Loucy (cell line): Measurements from ENCODE around the gene CST4.
"Not testable (repeated sequence)": the region's sequence is repeated elsewhere in the genome, so short reads cannot be mapped to it uniquely, and the experiment has no call there.

Source experiments
- H2AFZ ChIP-seq: fragments of 200-600 bp; sonication (generic); 2 replicates; pipeline ENCODE4 v1.6.0; 2016; ENCODE audit warnings: antibody characterized with exemption, mild to moderate bottlenecking, low read length, moderate library complexity
- H3F3A ChIP-seq: fragments of 200-600 bp; 2 replicates; pipeline ENCODE4 v1.6.0; 2016; ENCODE audit warnings: antibody characterized with exemption, low read depth, mild to moderate bottlenecking
- H3K27me3 ChIP-seq: fragments of 200-600 bp; sonication (generic); 2 replicates; pipeline ENCODE4 v1.6.1; 2014; ENCODE audit warnings: low read length, mild to moderate bottlenecking; ENCODE audit not compliant: insufficient read depth, poor library complexity, severe bottlenecking
- H3K36me3 ChIP-seq: fragments of 200-600 bp; sonication (generic); 2 replicates; pipeline ENCODE4 v1.6.1; 2016; ENCODE audit warnings: low read length; ENCODE audit not compliant: insufficient read depth
- H3K4me1 ChIP-seq: fragments of 200-600 bp; sonication (generic); 2 replicates; pipeline ENCODE4 v1.5.1; 2014; ENCODE audit warnings: low read length, mild to moderate bottlenecking; ENCODE audit not compliant: insufficient read depth, poor library complexity, severe bottlenecking
- H3K4me2 ChIP-seq: fragments of 200-600 bp; sonication (generic); 2 replicates; pipeline ENCODE4 v1.6.0; 2014; ENCODE audit warnings: antibody characterized with exemption, low read length, low read depth, mild to moderate bottlenecking; ENCODE audit not compliant: poor library complexity, severe bottlenecking
- H3K4me3 ChIP-seq: fragments of 200-600 bp; sonication (generic); 2 replicates; pipeline ENCODE4 v1.5.1; 2014; ENCODE audit warnings: low read length, mild to moderate bottlenecking, mixed read lengths; ENCODE audit not compliant: poor library complexity, severe bottlenecking
- H3K79me2 ChIP-seq: fragments of 200-600 bp; sonication (generic); 2 replicates; pipeline ENCODE4 v1.6.1; 2014; ENCODE audit warnings: low read length; ENCODE audit not compliant: insufficient read depth
- H3K9ac ChIP-seq: fragments of 200-600 bp; sonication (generic); 2 replicates; pipeline ENCODE4 v1.6.0; 2014; ENCODE audit warnings: mild to moderate bottlenecking, low read depth, low read length, moderate library complexity; ENCODE audit not compliant: poor library complexity, severe bottlenecking
- H3K9me2 ChIP-seq: fragments of 200-600 bp; sonication (generic); replicated peaks from 2 replicates; pipeline ENCODE4 v1.6.1; 2016; ENCODE audit warnings: low read depth, low read length, mixed read lengths
- H3K9me3 ChIP-seq: fragments of 200-600 bp; sonication (generic); 2 replicates; pipeline ENCODE4 v1.6.1; 2014; ENCODE audit warnings: mild to moderate bottlenecking, antibody characterized with exemption, low read length, low read depth; ENCODE audit not compliant: insufficient read depth
- H4K20me1 ChIP-seq: fragments of 200-600 bp; sonication (generic); 2 replicates; pipeline ENCODE4 v1.6.0; 2014; ENCODE audit warnings: antibody characterized with exemption, low read length, mild to moderate bottlenecking; ENCODE audit not compliant: insufficient read depth, poor library complexity, severe bottlenecking
- CTCF ChIP-seq: fragments of 200-600 bp; sonication (generic); conservative IDR thresholded peaks from 2 replicates; pipeline ENCODE4 v1.5.1; 2014; ENCODE audit warnings: mild to moderate bottlenecking, antibody characterized with exemption, low read length
- EZH2phosphoT487 ChIP-seq: fragments of 200-600 bp; IDR thresholded peaks from 2 replicates; pipeline ENCODE4 v1.6.1; 2018; ENCODE audit warnings: antibody characterized with exemption, mild to moderate bottlenecking, moderate library complexity, borderline replicate concordance

The CST4 gene

DNA sequence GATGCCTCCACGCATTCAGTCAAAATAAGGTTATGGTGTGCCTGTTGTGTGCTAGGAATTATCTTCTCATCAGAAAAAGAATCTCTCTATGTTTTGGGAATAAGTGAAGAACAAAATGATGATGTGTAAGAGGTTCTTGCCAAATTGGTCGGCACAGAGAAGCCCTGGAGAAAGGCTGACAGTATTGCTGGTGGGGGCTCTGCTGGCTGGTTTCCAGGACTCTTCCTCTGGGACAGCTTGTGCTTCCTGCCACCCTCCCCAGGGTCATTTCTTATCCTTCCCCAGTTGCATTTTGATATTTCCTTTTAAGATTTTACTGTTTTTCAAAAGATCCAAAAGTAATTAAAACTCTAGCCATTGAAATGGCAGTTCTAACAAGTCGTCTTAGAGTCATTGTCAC is 22.1 kb downstream of the CST4 start:
- Histone ChIP-seq H3K4me2 (no peak overlapping the region), H3K9ac (no peak overlapping the region), H3K9me3 (no peaks in the 10 kb centered on the region), H4K20me1 (no peaks in the 10 kb centered on the region), H2AFZ (no peak overlapping the region), H3K9me2 (no peaks in the 10 kb centered on the region), H3F3A (no peaks in the 10 kb centered on the region), H3K4me1 (no peaks in the 10 kb centered on the region), H3K27me3 (no peaks in the 10 kb centered on the region), H3K79me2 (no peaks in the 10 kb centered on the region), H3K4me3 (no peak overlapping the region), H3K36me3 (no peaks in the 10 kb centered on the region)
- TF ChIP-seq CTCF (no peak), EZH2phosphoT487 (no peak)

DNA sequence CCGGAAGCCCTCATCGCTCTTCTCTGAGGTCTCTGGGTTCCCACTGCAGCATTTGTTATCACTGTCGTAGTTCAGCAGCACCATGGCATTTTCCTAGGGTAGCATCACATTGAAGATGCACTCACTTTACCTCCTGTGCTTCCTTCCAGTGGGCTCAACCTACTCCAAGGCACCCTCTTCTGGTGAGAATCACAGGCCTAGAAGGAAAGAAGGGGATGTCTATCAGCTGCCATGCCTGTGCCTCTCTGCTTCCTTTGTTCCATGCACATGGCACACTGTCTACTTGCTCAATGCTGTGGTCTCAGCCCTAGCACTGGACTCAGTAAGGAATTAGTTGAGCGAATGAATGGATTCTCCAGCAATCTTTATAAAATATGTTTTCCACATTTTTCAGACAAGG is 22.6 kb downstream of the CST4 start:
- H3K79me2 ChIP-seq, result no peaks in the 10 kb centered on the region
- H2AFZ ChIP-seq, result no peak overlapping the region
- TF ChIP-seq CTCF (no peak), EZH2phosphoT487 (no peak)
- H3K9ac ChIP-seq, result no peak overlapping the region
- H3K9me2 ChIP-seq, result no peaks in the 10 kb centered on the region
- H3K36me3 ChIP-seq, result no peaks in the 10 kb centered on the region
- H3K27me3 ChIP-seq, result no peaks in the 10 kb centered on the region
- H3K9me3 ChIP-seq, result no peaks in the 10 kb centered on the region
- no peaks in the 10 kb centered on the region for H4K20me1 ChIP-seq
- H3K4me3 ChIP-seq, result no peak overlapping the region
- H3K4me1 ChIP-seq, result no peaks in the 10 kb centered on the region
- no peak overlapping the region for H3K4me2 ChIP-seq
- H3F3A ChIP-seq, result no peaks in the 10 kb centered on the region

DNA sequence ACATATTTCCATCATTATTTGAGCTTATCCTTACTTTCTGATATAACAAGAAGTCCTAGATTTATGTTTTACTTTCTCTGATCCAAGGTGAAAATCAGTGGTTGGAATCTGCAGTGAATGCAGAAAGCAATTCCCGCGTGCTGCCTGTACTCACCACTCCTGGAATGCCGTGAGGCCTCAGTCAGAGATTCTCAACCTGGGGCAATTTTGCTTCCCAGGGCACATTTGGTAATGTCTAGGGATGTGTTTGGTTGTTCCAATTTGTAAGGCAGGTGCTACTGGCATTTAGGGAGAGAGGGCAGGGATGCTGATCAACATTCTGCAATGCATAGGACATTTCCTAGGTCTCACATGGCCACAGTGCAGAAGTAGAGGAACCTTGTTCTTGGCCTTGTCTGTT is 23.9 kb downstream of the CST4 start:
- Histone ChIP-seq H3K9me2 (no peaks in the 10 kb centered on the region), H3F3A (no peaks in the 10 kb centered on the region), H2AFZ (no peak overlapping the region), H3K4me3 (no peak overlapping the region), H3K9ac (no peak overlapping the region), H3K79me2 (no peaks in the 10 kb centered on the region), H3K4me2 (no peak overlapping the region), H3K4me1 (no peaks in the 10 kb centered on the region), H3K36me3 (no peaks in the 10 kb centered on the region), H4K20me1 (no peaks in the 10 kb centered on the region), H3K27me3 (no peaks in the 10 kb centered on the region), H3K9me3 (no peaks in the 10 kb centered on the region)
- TF ChIP-seq EZH2phosphoT487, result no peak
- no peak for TF ChIP-seq CTCF

DNA sequence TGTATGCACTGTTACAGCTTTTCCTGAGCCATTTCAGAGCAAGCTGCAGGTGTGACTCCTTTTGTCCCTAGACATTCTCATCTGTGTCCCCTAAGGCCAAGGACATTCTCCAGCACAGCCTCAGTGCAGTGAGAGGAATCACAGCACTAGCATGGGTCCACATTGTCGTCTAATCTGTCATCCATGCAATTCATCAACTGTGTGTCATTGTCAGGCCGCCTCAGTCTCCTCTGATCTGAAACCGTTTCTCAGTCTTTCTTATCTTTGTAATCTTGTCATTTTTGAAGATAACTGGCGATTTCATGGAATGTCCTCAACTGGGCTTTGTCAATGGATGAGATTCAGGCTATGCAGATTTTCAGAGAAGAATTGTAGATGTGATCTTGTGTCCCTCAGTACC is 24.8 kb downstream of the CST4 start:
- not testable (repeated sequence) for H3K4me3 ChIP-seq, H3K4me1 ChIP-seq, H2AFZ ChIP-seq, H3K9me2 ChIP-seq, H3K36me3 ChIP-seq, H3K9ac ChIP-seq, H3K4me2 ChIP-seq, H3K27me3 ChIP-seq, H3K79me2 ChIP-seq, H3K9me3 ChIP-seq, H3F3A ChIP-seq, H4K20me1 ChIP-seq
